Measurements from ENCODE around the gene RTL9.
"Not testable (repeated sequence)": the region's sequence is repeated elsewhere in the genome, so short reads cannot be mapped to it uniquely, and the experiment has no call there.

The RTL9 gene

GRCh38 chrX:110346681-110347080, 12.0 kb upstream of the RTL9 start:
- no peak for DNase-seq

GRCh38 chrX:110359273-110359672, 625 bp downstream of the RTL9 start:
- no peak for DNase-seq

GRCh38 chrX:110363244-110363643, 4.6 kb downstream of the RTL9 start:
- no peak for DNase-seq

DNA sequence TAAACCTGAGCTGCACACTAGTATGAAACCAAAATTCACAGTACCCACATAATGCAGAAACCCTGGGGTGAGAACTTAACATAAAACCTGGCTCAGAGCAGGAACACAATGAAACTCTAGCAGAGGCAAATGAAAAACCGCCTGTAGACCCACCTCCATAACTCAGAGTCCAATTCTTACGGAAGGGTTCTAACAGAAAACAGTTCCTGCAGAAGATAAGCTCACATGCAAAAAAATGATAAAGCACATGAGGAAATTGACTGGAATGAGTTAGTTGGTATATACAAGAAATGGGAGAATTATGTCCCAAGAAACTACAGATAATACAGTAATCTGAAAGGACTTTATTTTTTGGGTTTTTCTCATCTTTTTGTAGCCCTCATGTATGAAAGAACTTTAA, 14.7 kb downstream of the RTL9 start:
- DNase-seq, result no peak

GRCh38 chrX:110374559-110374958, 15.9 kb downstream of the RTL9 start:
- DNase-seq, result no peak

- DNase-seq, result no peak
Observed at GRCh38 chrX:110381216-110381615, 22.6 kb downstream of the RTL9 start.

DNA sequence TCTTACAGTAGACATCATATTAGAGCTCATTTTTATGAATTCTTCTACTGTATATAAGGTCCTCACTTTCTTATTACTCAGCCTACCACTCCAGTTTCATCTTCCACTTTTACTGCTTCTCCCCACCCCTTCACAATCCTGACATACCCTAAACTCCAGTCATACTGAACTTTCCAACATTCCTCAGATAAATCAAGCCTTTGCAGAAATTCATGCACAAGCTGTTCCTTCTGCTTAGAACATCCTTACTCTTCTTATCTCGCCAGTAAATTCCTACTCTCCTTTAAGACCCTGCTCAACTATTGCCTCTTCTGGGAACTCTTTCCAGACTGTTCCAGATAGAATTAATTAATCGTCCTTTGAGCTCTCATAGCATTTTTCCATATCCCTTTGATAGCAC, 24.8 kb downstream of the RTL9 start:
- DNase-seq, result no peak

- no peak for DNase-seq
Observed at GRCh38 chrX:110384490-110384889, 25.8 kb downstream of the RTL9 start.

DNA sequence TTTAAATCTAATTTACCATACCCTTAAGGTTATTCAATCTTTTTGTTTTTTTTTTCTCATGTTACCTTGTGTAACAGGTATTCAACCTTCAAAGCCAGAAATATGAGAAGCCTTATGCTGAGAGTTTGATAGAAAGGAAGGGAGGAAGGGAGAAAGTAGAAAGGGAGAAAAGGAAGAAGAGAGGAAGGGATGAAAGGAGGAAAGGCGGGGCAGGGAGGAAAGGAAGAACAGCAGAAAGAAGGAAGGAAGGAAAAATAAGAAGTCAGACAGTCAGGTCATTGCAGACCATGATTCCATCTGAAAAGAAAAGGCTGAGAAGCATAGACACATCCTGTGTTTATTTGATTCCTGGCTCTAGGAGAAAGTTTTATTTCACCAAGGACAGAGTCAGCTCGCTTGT, 30.9 kb downstream of the RTL9 start:
- DNase-seq, result no peak

DNA sequence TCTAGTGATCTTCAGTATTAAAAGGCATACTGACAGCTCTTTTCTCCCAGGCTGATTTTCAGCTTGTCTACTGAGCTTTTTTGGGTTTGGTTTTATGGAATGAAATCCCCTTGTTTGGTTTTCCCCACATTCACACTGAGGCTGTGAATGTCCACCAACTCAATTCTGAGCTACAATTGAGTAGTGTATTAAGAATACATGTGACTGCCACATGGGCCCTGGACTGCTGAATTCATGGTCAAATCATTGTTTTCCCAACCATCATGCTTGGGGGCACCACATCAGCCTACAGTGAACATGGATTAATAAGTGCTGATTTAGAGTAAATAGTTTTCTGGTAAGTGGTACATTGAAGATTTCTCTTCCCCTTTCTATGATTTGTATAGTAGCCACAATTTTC, 32.4 kb downstream of the RTL9 start:
- DNase-seq, result no peak

- no peak for DNase-seq
Observed at GRCh38 chrX:110394651-110395050, 36.0 kb downstream of the RTL9 start.

GRCh38 chrX:110395877-110396276, 37.2 kb downstream of the RTL9 start:
- no peak for DNase-seq

- peak; percentile 6 for DNase-seq
Observed at GRCh38 chrX:110396735-110397134, 38.1 kb downstream of the RTL9 start.

DNA sequence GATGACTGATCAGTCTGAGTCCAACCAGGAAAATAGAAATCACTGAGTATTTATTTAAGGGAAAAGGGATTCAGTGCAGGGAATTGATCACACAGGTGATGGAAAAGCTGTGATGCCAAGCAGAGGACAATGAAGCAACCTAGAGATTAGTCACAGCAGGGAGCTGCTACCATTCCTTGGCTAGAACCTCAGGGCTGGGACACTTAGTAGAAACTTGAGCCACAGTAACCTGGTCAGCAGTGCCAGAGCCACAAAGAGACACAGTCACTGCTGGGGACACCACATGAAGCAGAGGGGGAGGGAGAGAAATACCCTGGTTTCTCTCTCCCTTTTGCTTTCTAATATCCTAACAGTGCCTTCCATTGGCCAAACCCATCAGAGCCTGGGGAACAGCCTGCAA, 38.7 kb downstream of the RTL9 start:
- DNase-seq, result no peak

GRCh38 chrX:110397904-110398303, 39.3 kb downstream of the RTL9 start:
- DNase-seq, result no peak

- DNase-seq, result no peak
Observed at GRCh38 chrX:110399497-110399896, 40.8 kb downstream of the RTL9 start.

DNA sequence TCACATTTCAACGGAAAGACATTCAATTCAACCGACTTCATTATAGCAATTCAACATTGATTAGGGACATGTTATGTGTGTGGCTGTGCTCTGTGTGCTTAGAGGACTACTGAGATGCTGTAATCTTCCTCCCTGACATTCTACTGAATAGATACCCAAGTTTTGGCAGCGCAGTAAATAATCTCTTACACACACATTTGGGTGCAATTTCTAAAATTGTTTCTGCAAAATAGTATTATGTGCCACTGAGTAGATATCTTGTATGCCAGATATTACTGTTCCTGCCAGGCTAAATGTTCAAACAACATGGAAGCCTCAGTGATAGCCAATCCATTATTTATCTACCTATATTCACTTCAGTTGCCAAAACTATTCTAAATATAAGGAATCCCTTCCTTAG, 41.3 kb downstream of the RTL9 start:
- DNase-seq, result no peak

GRCh38 chrX:110401135-110401534, 42.5 kb downstream of the RTL9 start:
- no peak for DNase-seq

- no peak for DNase-seq
Observed at GRCh38 chrX:110402091-110402849, 43.6 kb downstream of the RTL9 start.

DNA sequence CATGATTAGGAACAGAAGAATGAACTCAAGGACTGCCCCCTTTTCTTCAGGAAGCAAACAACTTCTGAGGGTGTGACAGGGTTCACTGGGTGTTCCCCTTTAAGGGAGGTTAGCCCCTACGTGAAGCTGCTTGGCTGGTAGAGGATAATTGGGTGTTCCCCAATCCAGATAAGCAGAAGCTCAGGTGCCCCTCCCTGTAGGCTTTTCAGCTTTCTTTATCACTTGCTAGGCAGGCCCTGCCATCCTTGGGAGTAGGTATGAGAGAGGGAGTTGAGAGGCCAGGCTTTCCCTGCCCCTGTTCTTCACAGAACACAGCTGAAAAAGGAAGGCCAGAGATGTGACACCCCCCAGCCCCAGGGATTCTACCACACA, 44.2 kb downstream of the RTL9 start:
- no peak for DNase-seq

- no peak for DNase-seq
Observed at GRCh38 chrX:110403441-110404238, 45.0 kb downstream of the RTL9 start.

GRCh38 chrX:110404376-110404775, 45.7 kb downstream of the RTL9 start:
- no peak for DNase-seq

DNA sequence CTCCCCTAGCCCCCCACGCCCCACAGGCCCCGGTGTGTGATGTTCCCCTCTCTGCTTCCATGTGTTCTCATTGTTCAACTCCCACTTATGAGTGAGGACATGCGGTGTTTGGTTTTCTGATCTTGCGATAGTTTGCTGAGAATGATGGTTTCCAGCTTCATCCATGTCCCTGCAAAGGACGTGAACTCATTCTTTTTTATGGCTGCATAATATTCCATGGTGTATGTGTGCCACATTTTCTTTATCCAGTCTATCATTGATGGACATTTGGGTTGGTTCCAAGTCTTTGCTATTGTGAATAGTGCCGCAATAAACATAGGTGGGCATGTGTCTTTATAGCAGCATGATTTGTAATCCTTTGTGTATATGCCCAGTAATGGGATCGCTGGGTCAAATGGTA, 47.6 kb downstream of the RTL9 start:
- DNase-seq, result not testable (repeated sequence)

DNA sequence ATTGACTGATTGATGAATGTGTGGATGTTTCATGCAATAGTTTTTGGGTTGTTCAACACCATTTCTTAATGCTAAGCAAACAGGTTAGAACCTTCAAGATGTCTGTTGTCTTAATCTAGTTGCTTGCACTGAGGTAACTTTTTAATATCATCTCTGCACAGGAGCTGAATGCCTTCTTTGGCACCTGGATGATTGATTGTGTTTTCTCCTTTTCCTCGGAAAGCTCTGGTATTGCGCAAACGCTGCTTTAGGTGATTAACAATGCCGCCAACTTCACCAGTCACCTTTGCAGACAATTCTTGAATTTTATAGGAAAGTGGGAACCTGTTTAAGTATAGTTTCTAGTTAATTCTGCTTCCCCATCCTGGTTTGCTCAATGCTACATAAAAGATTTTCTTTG, 48.2 kb downstream of the RTL9 start:
- no peak for DNase-seq
